Stimulated activated CD8-positive, alpha-beta memory T cell treated with anti-CD3 and anti-CD28 coated beads, Interleukin-15, amount 100 ng/mL, for 1 hour (primary cell): Measurements from ENCODE around the gene BRINP3.

Experiments
- DNase-seq: peaks from one replicate; pipeline ENCODE4 v3.0.0-alpha.2; 2020; ENCODE audit warnings: low read depth

BRINP3 gene

GRCh38 chr1:190452272-190452848 lies 25.3 kb downstream of the BRINP3 start:
- no peak for DNase-seq

GRCh38 chr1:190444464-190444863 lies 33.2 kb downstream of the BRINP3 start:
- no peak for DNase-seq

DNA sequence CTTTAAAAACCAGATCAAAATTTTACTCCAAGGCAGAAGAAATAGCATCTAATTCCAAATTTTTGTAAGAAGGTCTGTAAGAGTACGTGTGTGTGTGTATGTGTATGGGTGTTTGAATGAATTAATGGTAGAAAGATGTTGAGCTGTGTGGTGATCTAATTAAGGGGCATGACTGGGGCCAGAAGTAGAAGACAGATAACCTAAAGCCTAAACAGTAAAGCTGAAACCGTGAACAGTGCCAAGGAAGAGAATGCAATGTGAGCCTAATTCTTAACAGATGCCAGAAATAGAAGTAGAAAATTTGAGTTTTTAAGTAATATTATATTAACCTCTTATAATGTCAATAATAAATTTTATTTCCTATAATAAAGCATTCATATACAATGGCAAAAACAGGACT lies 38.2 kb downstream of the BRINP3 start:
- DNase-seq: no peak

GRCh38 chr1:190436615-190437014 lies 41.0 kb downstream of the BRINP3 start:
- no peak for DNase-seq

- DNase-seq: no peak
Observed at GRCh38 chr1:190429932-190430331, 47.7 kb downstream of the BRINP3 start.

DNA sequence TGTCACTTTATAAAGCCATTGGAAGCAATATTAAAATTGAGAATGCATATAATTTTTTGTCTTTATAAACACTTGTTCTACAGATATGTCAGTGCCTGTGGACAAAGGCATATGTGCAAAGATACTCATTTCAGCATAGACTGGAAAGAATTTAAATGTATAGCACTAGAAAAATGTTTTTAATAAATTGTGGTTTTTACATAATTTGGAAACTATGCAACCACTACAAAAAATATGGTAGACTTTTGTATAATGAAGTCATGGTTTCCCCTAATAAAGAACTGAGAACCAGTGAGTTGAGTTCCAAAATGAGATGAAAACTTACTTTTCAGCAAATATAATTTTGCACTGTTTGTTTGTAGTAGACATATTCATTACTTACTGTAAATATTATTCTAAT lies 48.5 kb downstream of the BRINP3 start:
- DNase-seq: no peak

DNA sequence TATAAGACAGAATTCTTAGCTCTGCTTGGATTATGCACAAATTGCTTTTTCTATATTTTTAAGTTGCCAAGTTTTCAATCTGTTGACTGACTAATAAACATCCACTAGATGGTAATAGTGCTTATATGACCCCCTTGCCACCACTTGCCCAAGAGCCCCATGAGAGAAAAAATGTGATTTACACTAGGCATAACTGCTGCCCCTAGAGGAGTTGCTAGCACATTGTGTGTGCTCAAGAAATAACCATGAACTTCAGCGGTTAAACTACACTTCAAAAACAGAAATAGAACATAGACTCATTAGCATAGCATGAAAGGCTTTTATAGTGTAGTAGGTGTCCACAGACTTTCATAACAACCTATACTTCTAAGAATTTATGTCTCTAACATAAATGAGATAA lies 61.4 kb downstream of the BRINP3 start:
- DNase-seq: no peak

- no peak for DNase-seq
Observed at GRCh38 chr1:190413142-190413541, 64.5 kb downstream of the BRINP3 start.

- DNase-seq: no peak
Observed at GRCh38 chr1:190403402-190403801, 74.3 kb downstream of the BRINP3 start.

DNA sequence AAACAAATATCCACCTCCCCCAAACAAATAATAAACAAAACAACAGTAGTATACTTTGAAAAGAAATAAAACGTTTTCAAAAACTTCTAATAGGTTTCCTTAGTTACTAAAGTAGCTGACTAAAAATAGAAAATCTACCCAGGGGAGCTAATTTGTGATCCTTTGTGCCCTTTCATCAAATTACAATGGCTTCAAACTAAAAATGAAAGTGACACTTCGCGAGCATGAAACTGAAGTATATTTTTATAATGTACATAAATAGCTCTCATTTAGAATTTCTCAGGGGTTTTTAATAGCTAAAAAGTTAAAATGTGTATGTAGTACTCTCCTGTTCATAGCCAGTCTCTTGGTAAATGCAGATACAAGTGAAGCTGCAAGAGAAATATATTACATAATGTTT lies 78.4 kb downstream of the BRINP3 start:
- DNase-seq: no peak

DNA sequence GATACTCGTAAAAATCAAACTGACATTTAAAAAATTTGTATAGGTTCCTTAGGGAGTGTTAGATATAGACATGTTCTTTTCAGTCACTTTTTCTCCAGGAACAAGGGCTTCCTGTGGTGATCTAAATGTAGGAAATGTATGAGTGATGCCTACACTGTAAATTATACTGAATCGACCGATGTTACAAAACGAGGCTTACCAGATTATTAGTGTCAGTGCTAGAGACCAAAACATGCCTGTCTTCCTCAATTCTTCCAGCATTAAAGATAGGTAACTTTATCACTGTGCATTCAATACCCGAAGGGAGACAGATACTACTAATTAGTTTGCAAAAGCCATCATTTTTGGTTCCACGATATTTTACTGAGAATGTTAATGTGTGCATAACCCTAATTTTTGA lies 86.1 kb downstream of the BRINP3 start:
- DNase-seq: no peak

- DNase-seq: no peak
Observed at GRCh38 chr1:190377991-190378390, 99.7 kb downstream of the BRINP3 start.

- no peak for DNase-seq
Observed at GRCh38 chr1:190377294-190377693, 100.4 kb downstream of the BRINP3 start.

- no peak for DNase-seq
Observed at GRCh38 chr1:190376044-190376443, 101.6 kb downstream of the BRINP3 start.

GRCh38 chr1:190373705-190374336 lies 103.8 kb downstream of the BRINP3 start:
- DNase-seq: no peak

DNA sequence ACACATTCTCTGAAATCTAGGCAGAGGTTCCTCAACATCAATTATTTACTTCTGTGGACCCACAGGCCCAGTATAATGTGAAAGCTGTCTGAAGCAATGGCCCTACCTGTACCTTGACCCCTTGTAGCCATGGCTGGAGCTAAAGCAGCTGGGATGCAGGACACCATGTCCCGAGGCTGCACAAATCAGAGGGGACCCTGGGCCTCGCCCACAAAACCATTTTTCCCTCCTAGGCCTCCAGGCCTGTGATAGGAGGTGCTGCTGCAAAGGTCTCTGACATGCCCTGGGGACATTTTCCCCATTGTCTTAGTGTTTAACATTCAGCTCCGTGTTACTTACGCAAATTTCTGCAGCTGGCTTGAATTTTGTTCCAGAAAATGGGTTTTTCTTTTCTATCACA lies 110.5 kb downstream of the BRINP3 start:
- DNase-seq: no peak

GRCh38 chr1:190365283-190365682 lies 112.4 kb downstream of the BRINP3 start:
- DNase-seq: no peak

DNA sequence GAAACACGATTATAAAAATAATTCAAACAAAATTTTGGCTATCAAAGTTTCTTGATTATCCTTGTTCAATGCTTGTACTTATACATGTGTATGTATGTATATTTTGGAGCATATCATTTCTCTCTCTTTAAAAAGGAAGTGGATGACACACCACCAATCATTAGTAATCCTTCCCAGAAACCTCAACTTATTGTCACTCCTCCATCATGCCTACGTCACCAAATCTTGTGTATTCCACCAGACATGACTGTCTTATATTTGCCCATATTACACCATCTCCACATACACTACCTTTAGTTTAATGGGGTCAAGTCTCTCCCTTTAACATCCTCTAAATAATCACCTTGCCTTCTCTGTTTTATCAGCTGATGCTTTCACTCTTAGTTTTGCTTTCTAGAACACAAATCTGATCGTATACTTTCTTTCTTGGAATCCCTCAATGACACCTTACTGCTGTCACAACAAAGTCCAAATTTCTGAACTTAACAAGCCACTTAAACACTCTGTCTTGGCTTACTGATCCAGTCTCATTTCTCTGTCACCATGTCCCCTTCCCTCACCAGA lies 124.0 kb downstream of the BRINP3 start:
- DNase-seq: no peak

GRCh38 chr1:190344454-190344853 lies 133.2 kb downstream of the BRINP3 start:
- DNase-seq: no peak

DNA sequence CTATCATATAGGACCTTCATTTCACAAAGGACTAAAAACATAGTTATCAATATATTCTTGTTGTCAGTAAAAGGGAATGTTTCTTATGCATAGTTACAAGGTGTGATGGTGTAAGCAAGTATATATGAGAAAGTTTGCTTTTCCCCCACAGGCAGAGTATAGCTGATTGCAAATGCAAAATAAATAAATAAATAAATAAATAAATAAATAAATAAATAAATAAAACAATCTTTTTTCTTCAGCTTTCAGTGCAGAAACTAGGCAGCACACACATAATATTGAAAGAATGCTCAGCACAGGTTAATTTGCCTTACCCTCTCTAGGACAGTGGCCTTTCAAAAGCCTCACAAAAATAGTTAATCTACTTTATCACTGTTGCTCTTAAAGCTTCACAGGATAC lies 138.8 kb downstream of the BRINP3 start:
- DNase-seq: no peak

- no peak for DNase-seq
Observed at GRCh38 chr1:190328871-190329270, 148.8 kb downstream of the BRINP3 start.

DNA sequence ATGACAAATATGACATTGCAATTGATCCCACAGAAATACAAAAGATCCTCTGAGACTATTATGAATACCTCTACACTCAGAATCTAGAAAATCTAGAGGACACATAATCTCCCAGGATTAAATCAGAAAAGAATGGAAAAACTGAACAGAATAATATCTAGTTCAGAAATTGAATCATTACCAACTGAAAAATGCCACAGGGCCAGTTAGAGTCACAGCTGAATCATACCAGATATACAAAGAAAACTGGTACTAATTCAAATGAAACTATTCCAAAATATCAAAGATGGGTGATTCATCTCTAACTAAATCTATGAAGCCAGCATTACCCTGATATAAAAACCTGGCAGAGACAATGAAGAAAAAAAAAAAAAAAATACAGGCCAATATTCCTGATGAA lies 149.3 kb downstream of the BRINP3 start:
- no peak for DNase-seq

- DNase-seq: no peak
Observed at GRCh38 chr1:190327271-190327670, 150.4 kb downstream of the BRINP3 start.

DNA sequence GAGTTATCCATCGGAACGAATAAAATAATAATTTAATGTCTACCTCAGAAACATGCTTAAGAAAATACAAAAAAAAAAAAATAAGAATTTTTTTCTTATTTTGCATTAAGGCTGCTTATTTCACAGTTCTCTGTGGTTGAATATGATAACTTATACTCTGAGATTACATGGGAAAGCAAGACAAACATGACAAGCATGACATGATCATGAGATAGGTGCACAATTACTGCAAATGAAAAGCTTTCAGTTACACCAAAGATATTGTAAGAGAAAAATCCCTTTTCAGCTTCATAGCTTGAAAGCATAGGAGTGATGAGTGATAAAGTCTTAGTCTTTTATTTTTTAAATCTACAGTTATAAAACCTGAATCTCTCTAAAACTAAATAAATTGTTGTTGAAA lies 154.1 kb downstream of the BRINP3 start:
- no peak for DNase-seq
